Ishikawa (cell line): Measurements from ENCODE around the gene TLCD1.

Experiments used
- CEBPB ChIP-seq: IDR thresholded peaks from 2 replicates; pipeline ENCODE4 v1.6.1; 2012
- CREB1 ChIP-seq: IDR thresholded peaks from 2 replicates; pipeline ENCODE4 v1.6.1; 2012; ENCODE audit warnings: low read depth
- EGR1 ChIP-seq: IDR thresholded peaks from 2 replicates; pipeline ENCODE4 v1.6.1; 2012
- EP300 ChIP-seq: IDR thresholded peaks from 2 replicates; pipeline ENCODE4 v1.6.1; 2012; ENCODE audit warnings: borderline replicate concordance
- FOXM1 ChIP-seq: IDR thresholded peaks from 2 replicates; pipeline ENCODE4 v1.6.1; 2012; ENCODE audit warnings: low read depth, borderline replicate concordance
- NFIC ChIP-seq: IDR thresholded peaks from 2 replicates; pipeline ENCODE4 v1.6.1; 2012
- RAD21 ChIP-seq: IDR thresholded peaks from 2 replicates; pipeline ENCODE4 v1.6.1; 2012; ENCODE audit warnings: low read depth
- TAF1 ChIP-seq: IDR thresholded peaks from 2 replicates; pipeline ENCODE4 v1.6.1; 2012; ENCODE audit warnings: low read depth, mild to moderate bottlenecking
- TCF12 ChIP-seq: IDR thresholded peaks from 2 replicates; pipeline ENCODE4 v1.6.1; 2012; ENCODE audit warnings: low read depth
- TEAD4 ChIP-seq: IDR thresholded peaks from 2 replicates; pipeline ENCODE4 v1.6.1; 2012
- YY1 ChIP-seq: IDR thresholded peaks from 2 replicates; pipeline ENCODE4 v1.6.1; 2012; ENCODE audit warnings: low read depth
- ZBTB7A ChIP-seq: IDR thresholded peaks from 2 replicates; pipeline ENCODE4 v1.6.1; 2012; ENCODE audit warnings: low read depth
- TF ChIP-seq, protein P1 (sequence below): IDR thresholded peaks from 2 replicates; pipeline ENCODE4 v1.6.1; 2012; ENCODE audit warnings: low read depth, mild to moderate bottlenecking
- TF ChIP-seq, protein P2 (sequence below): IDR thresholded peaks from 2 replicates; pipeline ENCODE4 v1.6.1; 2012
- TF ChIP-seq, protein P3 (sequence below): IDR thresholded peaks from 2 replicates; pipeline ENCODE4 v1.6.1; 2012

The TLCD1 gene

DNA sequence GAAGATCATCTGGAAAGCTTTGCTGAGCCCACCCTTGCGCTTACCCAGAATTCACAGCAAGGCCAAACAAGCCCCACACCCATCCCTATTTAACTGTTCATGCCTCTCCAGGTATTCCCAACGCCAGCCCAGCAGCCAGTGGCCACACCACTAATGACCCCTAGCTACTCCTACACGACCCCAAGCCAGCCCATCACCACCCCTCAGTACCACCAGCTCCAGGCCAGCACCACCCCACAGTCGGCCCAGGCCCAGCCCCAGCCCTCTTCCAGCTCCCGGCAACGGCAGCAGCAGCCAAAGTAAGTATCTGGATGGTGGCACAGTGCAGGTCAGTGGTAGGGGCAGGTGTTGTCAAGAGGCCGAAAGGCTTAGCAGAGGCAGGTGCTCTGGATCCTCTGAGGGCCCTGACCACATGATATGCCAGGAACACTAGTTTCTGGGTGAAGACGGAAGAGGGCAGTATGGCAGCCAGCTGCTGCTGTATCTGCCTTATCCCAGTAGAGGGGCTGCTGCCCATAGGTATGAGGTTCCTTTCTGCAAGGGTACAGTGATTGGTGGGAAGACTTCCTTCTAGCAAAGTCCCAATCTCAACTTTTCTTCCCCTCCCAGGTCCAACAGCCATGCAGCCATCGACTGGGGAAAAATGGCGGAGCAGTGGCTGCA, 25.1 kb downstream of the TLCD1 start:
- TF ChIP-seq FOXM1 (no peak), CEBPB (no peak), YY1 (no peak), EP300 (no peak), TCF12 (no peak), NFIC (no peak), TAF1 (no peak), TEAD4 (no peak)
- TF ChIP-seq, protein P1, sequence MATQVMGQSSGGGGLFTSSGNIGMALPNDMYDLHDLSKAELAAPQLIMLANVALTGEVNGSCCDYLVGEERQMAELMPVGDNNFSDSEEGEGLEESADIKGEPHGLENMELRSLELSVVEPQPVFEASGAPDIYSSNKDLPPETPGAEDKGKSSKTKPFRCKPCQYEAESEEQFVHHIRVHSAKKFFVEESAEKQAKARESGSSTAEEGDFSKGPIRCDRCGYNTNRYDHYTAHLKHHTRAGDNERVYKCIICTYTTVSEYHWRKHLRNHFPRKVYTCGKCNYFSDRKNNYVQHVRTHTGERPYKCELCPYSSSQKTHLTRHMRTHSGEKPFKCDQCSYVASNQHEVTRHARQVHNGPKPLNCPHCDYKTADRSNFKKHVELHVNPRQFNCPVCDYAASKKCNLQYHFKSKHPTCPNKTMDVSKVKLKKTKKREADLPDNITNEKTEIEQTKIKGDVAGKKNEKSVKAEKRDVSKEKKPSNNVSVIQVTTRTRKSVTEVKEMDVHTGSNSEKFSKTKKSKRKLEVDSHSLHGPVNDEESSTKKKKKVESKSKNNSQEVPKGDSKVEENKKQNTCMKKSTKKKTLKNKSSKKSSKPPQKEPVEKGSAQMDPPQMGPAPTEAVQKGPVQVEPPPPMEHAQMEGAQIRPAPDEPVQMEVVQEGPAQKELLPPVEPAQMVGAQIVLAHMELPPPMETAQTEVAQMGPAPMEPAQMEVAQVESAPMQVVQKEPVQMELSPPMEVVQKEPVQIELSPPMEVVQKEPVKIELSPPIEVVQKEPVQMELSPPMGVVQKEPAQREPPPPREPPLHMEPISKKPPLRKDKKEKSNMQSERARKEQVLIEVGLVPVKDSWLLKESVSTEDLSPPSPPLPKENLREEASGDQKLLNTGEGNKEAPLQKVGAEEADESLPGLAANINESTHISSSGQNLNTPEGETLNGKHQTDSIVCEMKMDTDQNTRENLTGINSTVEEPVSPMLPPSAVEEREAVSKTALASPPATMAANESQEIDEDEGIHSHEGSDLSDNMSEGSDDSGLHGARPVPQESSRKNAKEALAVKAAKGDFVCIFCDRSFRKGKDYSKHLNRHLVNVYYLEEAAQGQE, result no peak
- TF ChIP-seq, protein P2, sequence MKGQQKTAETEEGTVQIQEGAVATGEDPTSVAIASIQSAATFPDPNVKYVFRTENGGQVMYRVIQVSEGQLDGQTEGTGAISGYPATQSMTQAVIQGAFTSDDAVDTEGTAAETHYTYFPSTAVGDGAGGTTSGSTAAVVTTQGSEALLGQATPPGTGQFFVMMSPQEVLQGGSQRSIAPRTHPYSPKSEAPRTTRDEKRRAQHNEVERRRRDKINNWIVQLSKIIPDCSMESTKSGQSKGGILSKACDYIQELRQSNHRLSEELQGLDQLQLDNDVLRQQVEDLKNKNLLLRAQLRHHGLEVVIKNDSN, result no peak
- TF ChIP-seq, protein P3, sequence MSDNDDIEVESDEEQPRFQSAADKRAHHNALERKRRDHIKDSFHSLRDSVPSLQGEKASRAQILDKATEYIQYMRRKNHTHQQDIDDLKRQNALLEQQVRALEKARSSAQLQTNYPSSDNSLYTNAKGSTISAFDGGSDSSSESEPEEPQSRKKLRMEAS, result no peak

DNA sequence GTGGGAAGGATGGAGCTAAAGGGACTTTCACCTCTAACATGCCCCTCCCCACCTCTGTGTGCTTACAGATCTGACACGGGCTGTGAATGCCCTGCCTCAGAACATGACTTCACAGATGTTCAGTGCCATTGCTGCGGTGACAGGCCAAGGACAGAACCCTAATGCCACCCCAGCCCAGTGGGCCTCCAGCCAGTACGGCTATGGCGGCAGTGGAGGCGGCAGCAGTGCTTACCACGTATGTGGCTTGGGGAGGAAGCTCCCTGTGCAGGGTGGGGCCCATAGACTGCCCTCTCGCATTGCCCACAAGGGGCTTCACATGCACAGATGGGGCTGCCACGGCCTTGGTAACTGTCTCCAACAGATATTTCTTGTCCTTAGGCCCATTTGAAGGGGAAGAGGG, 25.8 kb downstream of the TLCD1 start:
- TF ChIP-seq TAF1 (no peak), FOXM1 (no peak), YY1 (no peak), RAD21 (no peak), CEBPB (no peak), EP300 (no peak), CREB1 (no peak), TCF12 (no peak), NFIC (no peak), ZBTB7A (no peak), TEAD4 (no peak), EGR1 (no peak)
- TF ChIP-seq, protein P2, result no peak
- TF ChIP-seq, protein P1, result no peak
- TF ChIP-seq, protein P3, result no peak

DNA sequence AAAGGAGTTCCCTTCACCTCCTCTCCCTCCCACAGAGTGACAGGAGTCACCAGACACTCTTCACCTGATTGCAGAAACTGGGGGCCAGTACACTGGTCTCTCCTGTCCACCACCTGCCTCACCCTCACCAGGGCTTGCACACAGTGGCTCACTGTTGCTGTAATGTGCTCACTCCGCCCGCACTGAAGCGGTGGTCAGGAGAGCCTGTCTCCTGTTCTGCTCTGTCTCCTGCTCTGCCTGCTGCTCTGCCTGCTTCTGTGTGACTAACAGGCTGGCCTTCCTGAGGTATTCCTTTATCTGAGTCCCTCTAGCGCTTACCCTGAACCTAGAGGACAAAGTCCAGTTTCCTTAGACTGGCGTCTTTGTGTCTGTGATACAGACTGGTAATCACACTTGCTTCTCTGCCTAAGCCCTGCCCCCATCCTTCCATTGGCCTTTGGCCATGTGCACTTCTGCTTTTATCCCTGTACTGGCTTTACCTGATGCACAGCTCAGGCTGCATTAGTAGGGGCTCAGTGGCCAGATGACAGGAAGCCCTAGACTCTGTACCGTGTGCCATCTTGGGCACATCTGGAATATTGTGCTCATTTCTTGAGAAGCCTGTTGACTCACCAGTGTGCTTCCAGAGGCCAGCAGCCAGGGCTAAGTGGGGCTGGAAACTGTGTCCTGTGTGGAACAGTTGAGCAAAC, 27.6 kb downstream of the TLCD1 start:
- TF ChIP-seq RAD21 (no peak), ZBTB7A (no peak)

DNA sequence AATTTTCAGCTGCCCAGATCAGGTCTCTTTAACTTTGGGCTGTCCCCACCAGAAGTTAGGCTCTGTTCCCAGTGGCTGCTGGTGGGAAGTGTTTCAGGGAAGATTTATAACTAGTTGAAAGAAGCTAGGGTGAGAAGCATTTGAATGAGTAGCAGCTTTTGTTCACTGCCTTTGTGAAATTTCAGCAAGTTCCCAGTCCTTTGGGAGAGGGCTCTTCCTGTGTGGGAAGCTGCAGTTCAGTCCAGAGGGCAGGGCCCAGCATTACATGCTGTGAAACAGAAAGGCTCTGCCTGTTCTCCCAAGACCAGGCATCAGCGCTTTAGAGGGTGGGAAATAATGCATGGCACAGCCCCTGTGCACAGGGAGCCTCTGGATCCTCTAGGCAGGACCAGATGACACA, 32.2 kb downstream of the TLCD1 start:
- TF ChIP-seq TEAD4 (no peak), EGR1 (no peak), TCF12 (no peak), CEBPB (no peak), CREB1 (no peak), NFIC (no peak), EP300 (no peak), RAD21 (no peak), YY1 (no peak), ZBTB7A (no peak), TAF1 (no peak), FOXM1 (no peak)
- TF ChIP-seq, protein P2, result no peak
- TF ChIP-seq, protein P1, result no peak
- TF ChIP-seq, protein P3, result no peak
